Cerebellar nuclear complex (tissue), 1 donor: ENCODE measurements around the gene GRAP.

Experiments
- DNase-seq, 2 experiments: peaks; one replicate each; lab custom pipeline; 2025; lab: John Stamatoyannopoulos, UW

Gene GRAP

GRCh38 chr17:19002805-19003542 lies 43.8 kb downstream of the GRAP start:
- no peak for DNase-seq

- DNase-seq, result no peak
Observed at GRCh38 chr17:19001907-19002590, 44.7 kb downstream of the GRAP start.

- no peak for DNase-seq
Observed at GRCh38 chr17:19000531-19001325, 46.0 kb downstream of the GRAP start.

GRCh38 chr17:18999911-19000310 lies 46.8 kb downstream of the GRAP start:
- DNase-seq, result no peak

- DNase-seq, result no peak
Observed at GRCh38 chr17:18999394-18999793, 47.4 kb downstream of the GRAP start.

- DNase-seq, result no peak
Observed at GRCh38 chr17:18997650-18998196, 49.0 kb downstream of the GRAP start.

GRCh38 chr17:18996458-18996857 lies 50.3 kb downstream of the GRAP start:
- DNase-seq, result no peak

GRCh38 chr17:18995220-18995619 lies 51.5 kb downstream of the GRAP start:
- no peak for DNase-seq

- DNase-seq, result no peak
Observed at GRCh38 chr17:18994631-18995030, 52.1 kb downstream of the GRAP start.

- DNase-seq, result no peak
Observed at GRCh38 chr17:18993905-18994526, 52.7 kb downstream of the GRAP start.

- DNase-seq, result no peak
Observed at GRCh38 chr17:18992454-18993130, 54.2 kb downstream of the GRAP start.

GRCh38 chr17:18991531-18992315 lies 55.0 kb downstream of the GRAP start:
- DNase-seq, result no peak

GRCh38 chr17:18990331-18990730 lies 56.4 kb downstream of the GRAP start:
- no peak for DNase-seq

- DNase-seq, result no peak
Observed at GRCh38 chr17:18988546-18989173, 58.1 kb downstream of the GRAP start.

- no peak for DNase-seq
Observed at GRCh38 chr17:18987862-18988545, 58.8 kb downstream of the GRAP start.

GRCh38 chr17:18987230-18987610 lies 59.5 kb downstream of the GRAP start:
- no peak for DNase-seq

GRCh38 chr17:18986541-18987229 lies 60.1 kb downstream of the GRAP start:
- no peak for DNase-seq

- no peak for DNase-seq
Observed at GRCh38 chr17:18985475-18985874, 61.3 kb downstream of the GRAP start.
